ENCODE data around the gene TMEM184A. TPM values are rescaled to one million over a fixed set of nuclear protein-coding genes. Genes with fewer than 3 reads are reported as not detected.

Gene TMEM184A
- total RNA-seq (2021), result 21.4 TPM in 2 replicates
- Bru-seq, nascent RNA, result percentile 50 among the genes with signal in this experiment
- BruChase-seq, experiment 1, labeled RNA remaining after a 2-hour chase, result percentile 53 among the genes with signal in this experiment
- percentile 76 among the genes with signal in this experiment for BruChase-seq, experiment 2, labeled RNA remaining after a 6-hour chase
- long read RNA-seq, full-length matches to known transcripts, result 2 of 16 reads
- long read RNA-seq, partial matches to known transcripts, result 0 of 16 reads
- long read RNA-seq, other reads (novel, unspliced or antisense), result 14 of 16 reads

DNA sequence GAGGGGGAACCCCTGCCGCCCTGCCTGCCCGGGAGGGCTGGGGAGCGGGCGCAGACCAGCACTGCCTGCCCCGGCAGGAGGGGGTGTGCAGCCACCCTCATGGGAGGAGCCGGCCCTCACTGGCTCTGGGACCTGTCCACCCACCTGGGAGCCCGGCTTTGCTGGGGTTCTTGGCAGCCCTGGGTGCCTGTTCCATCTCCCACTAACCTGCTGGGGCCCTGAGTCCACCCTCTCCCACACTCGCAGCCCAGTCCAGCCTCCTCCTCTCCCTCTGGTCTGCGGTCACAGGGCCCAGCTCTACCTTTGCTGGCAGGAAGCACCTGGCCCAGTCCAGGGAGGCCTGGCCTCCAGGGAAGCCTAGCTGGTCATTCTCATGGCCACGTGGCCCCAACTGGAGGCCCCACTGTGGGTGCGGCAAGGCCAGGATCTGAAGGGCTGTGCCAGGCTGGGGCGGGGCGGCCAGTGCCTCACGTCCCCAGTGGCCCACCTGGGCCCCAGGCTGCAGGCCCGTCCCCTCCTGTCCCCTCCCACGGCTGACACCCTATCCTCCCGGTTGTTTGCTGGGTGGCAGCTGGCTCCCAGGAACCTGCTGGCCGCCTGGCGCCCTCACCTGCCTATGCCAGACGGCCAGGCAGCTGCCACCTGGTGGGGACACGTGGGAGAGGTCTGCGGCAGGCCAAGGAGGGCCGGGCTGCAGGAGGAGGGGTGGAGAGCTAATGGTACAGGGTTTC is at the start of gene TMEM184A:
TMEM184A (minus strand) TSS at position 393 of the 731 bp plus-strand sequence. CDS start 721 bp downstream, outside the sequence.
- H3F3A ChIP-seq (ENCODE audit: insufficient read depth, low read depth), result peaks cover 35% of the 10 kb centered on the region
- H3K79me2 ChIP-seq (ENCODE audit: low read depth), result peaks cover 16% of the 10 kb centered on the region
- no peak for TF ChIP-seq EZH2 (IDR thresholded peaks at IDR 0.05; ENCODE audit: low read depth)
- TF ChIP-seq, protein P1, sequence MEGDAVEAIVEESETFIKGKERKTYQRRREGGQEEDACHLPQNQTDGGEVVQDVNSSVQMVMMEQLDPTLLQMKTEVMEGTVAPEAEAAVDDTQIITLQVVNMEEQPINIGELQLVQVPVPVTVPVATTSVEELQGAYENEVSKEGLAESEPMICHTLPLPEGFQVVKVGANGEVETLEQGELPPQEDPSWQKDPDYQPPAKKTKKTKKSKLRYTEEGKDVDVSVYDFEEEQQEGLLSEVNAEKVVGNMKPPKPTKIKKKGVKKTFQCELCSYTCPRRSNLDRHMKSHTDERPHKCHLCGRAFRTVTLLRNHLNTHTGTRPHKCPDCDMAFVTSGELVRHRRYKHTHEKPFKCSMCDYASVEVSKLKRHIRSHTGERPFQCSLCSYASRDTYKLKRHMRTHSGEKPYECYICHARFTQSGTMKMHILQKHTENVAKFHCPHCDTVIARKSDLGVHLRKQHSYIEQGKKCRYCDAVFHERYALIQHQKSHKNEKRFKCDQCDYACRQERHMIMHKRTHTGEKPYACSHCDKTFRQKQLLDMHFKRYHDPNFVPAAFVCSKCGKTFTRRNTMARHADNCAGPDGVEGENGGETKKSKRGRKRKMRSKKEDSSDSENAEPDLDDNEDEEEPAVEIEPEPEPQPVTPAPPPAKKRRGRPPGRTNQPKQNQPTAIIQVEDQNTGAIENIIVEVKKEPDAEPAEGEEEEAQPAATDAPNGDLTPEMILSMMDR (conservative IDR thresholded peaks at IDR 0.05), result peak; percentile 80
- H3K27me3 ChIP-seq (ENCODE audit: insufficient read depth, low read depth), result no peaks in the 10 kb centered on the region
- TSS peak; percentile 86 for BruUV-seq (replicated peaks)
- peak; percentile 98 to 100 for DNase-seq
- no peak within 1 kb of the TSS for H2AFZ ChIP-seq
- intact Hi-C loops (cut with micrococcal nuclease; ENCODE audit: unreplicated experiment), result loop anchor here (1.0 to 2.0 kb wide), 5 partner anchors 15 to 52 kb away; partner anchors contain the start of genes INTS1 and PSMG3
- ChIA-PET POLR2A (ENCODE audit: unreplicated experiment) (interaction anchor here (0.5 to 1.8 kb wide), 11 partner anchors 9 to 972 kb away, joined by 3 to 14 read pairs (median 5); a partner anchor contains a TSS), CTCF (interaction anchor here (0.6 to 1.9 kb wide), 10 partner anchors 15 to 714 kb away, joined by 3 to 12 read pairs (median 4); partner anchors contain the start of gene INTS1)
- peaks cover 62% of the 10 kb centered on the region for H3K4me1 ChIP-seq (replicated peaks; ENCODE audit: insufficient read depth)
- H3K36me3 ChIP-seq (ENCODE audit: low read depth), result no peaks in the 10 kb centered on the region
- peak within 1 kb of the TSS; percentile 96 for H3K27ac ChIP-seq
- no peaks in the 10 kb centered on the region for H3K9me3 ChIP-seq (ENCODE audit: insufficient read depth, low read depth)
- peak within 1 kb of the TSS; percentile 94 for H3K4me2 ChIP-seq
- peaks cover 16% of the 10 kb centered on the region for H4K20me1 ChIP-seq (ENCODE audit: insufficient read depth)
- peak within 1 kb of the TSS; percentile 65 for H3K4me3 ChIP-seq
- H3K9me2 ChIP-seq (ENCODE audit: insufficient read depth), result no peaks in the 10 kb centered on the region

DNA sequence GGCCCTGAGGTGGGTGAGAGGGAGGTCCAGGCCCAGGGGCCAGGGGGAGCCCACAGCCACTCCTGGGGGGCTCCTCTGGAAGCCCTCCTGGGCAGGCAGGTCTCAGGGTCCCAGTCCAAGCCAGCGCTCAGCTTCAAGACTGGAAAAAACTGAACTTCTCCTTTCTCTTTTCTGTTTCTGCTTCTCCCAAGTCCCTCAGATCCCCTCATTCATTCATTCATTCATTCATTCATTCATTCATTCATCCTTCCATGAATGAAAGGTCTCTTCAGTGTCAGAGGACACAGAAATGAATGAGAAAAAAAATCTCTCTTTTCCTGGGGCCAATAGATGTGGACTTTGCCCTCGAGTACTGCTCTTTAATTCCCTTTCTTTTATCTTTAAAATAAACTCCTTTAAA is 48.4 kb upstream of the TMEM184A start:
- Histone ChIP-seq H3F3A (ENCODE audit: insufficient read depth, low read depth) (0 out of 2 replicates have a peak, but pooled peaks cover 4% of the 10 kb centered on the region), H3K4me2 (no peak overlapping the region), H3K27ac (no peak overlapping the region), H3K79me2 (ENCODE audit: low read depth) (no peaks in the 10 kb centered on the region), H3K36me3 (ENCODE audit: low read depth) (no peaks in the 10 kb centered on the region), H3K4me1 (replicated peaks; ENCODE audit: insufficient read depth) (no peaks in the 10 kb centered on the region), H2AFZ (no peak overlapping the region), H4K20me1 (ENCODE audit: insufficient read depth) (no peaks in the 10 kb centered on the region; the same call in 1 of the 2 replicates), H3K9me3 (ENCODE audit: insufficient read depth, low read depth) (no peaks in the 10 kb centered on the region), H3K9me2 (ENCODE audit: insufficient read depth) (no peaks in the 10 kb centered on the region), H3K4me3 (no peak overlapping the region), H3K27me3 (ENCODE audit: insufficient read depth, low read depth) (peaks cover 93% of the 10 kb centered on the region)
- ChIA-PET POLR2A (ENCODE audit: unreplicated experiment) (no interaction called here), CTCF (no interaction called here)
- TF ChIP-seq, protein P1 (conservative IDR thresholded peaks at IDR 0.05), result no peak
- no peak for TF ChIP-seq EZH2 (IDR thresholded peaks at IDR 0.05; ENCODE audit: low read depth)
- intact Hi-C loops (cut with micrococcal nuclease; ENCODE audit: unreplicated experiment), result no loop called here
- no TSS peak for BruUV-seq (replicated peaks)
- DNase-seq, result no peak

DNA sequence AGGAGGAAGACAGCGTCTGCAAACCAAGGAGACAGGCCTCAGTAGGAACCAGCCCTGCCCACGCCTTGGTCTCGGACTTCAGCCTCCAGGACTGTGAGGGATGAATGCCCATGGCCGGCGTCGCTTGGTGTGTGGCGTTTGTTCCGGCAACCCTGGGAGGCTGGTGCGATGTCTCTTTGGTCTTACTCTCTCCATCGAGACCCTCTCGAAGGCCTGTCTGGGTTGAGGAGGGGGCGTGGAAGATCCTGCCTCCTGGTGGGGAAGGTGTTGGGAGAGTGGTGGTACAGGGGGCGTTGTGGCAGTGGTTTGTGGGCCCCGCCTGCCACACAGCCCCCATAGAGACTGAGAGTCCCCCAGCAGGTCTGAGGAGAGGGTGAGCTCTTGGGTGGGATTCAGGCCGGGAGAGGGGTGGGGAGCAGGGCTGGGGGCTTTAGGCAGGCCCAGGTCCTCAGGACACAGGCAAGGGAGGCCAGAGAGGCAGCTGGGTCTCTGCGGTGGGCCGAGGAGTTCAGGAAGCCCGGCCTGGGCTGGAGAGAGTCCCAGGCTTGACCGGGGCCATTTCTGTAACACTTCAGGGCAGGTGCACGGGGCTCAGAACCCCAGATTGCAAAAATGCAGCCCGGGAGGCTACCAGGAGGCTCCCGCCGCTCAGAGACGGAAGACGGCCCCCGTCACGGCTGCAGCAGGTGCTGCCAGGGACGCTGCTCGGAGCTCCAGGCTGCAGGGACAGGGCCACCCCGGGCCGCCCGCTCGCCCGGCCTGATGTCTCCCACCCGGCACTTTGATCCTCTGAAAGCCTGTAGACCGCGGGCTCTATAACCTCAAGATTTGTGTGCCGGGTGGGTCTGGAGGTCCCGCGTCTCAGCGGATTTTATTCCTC is 47.6 kb upstream of the TMEM184A start:
- Histone ChIP-seq H3K27me3 (ENCODE audit: insufficient read depth, low read depth) (peaks cover 93% of the 10 kb centered on the region), H3K4me3 (no peak overlapping the region), H4K20me1 (ENCODE audit: insufficient read depth) (no peaks in the 10 kb centered on the region; the same call in 1 of the 2 replicates), H3K4me1 (replicated peaks; ENCODE audit: insufficient read depth) (no peaks in the 10 kb centered on the region), H3K36me3 (ENCODE audit: low read depth) (no peaks in the 10 kb centered on the region), H3K79me2 (ENCODE audit: low read depth) (no peaks in the 10 kb centered on the region), H3K27ac (no peak overlapping the region), H3K9me3 (ENCODE audit: insufficient read depth, low read depth) (no peaks in the 10 kb centered on the region), H3F3A (ENCODE audit: insufficient read depth, low read depth) (0 out of 2 replicates have a peak, but pooled peaks cover 4% of the 10 kb centered on the region), H3K9me2 (ENCODE audit: insufficient read depth) (no peaks in the 10 kb centered on the region), H2AFZ (no peak overlapping the region), H3K4me2 (no peak overlapping the region)
- ChIA-PET CTCF (interaction anchor here (0.6 kb wide), 1 partner anchor 185 kb away, joined by 3 read pairs; no protein-coding TSS in a partner anchor), POLR2A (ENCODE audit: unreplicated experiment) (no interaction called here)
- BruUV-seq (replicated peaks), result no TSS peak
- intact Hi-C loops (cut with micrococcal nuclease; ENCODE audit: unreplicated experiment), result no loop called here
- TF ChIP-seq, protein P1 (conservative IDR thresholded peaks at IDR 0.05), result no peak
- TF ChIP-seq EZH2 (IDR thresholded peaks at IDR 0.05; ENCODE audit: low read depth), result no peak
- no peak for DNase-seq

All from PC-9 (cell line).